PC-9 (cell line): ENCODE data around the gene P2RY8.

ENCODE experiments used
- CTCF ChIP-seq: fragments of 200-600 bp; sonication (generic); conservative IDR thresholded peaks from 2 replicates; pipeline ENCODE4 v1.6.1; 2017; ENCODE audit warnings: mixed run types, antibody characterized with exemption, mild to moderate bottlenecking, moderate library complexity
- EZH2 ChIP-seq: fragments of 200-600 bp; sonication (generic); IDR thresholded peaks from 2 replicates; pipeline ENCODE4 v1.8.0; 2017; ENCODE audit warnings: antibody characterized with exemption, low read depth

- TF ChIP-seq CTCF (no peak), EZH2 (no peak)
Measured at GRCh38 chrX:1555370-1555769, 18.4 kb upstream of the P2RY8 start.
